Measurements from ENCODE around the gene PLCG1. TPM values are rescaled to one million over a fixed set of nuclear protein-coding genes. Genes with fewer than 3 reads are reported as not detected.

The PLCG1 gene
- total and polyA plus RNA-seq, 2 donors (not counting 3 experiments of a cell fraction or from before 2014, with no cell fraction given), result 164 to 224 TPM

DNA sequence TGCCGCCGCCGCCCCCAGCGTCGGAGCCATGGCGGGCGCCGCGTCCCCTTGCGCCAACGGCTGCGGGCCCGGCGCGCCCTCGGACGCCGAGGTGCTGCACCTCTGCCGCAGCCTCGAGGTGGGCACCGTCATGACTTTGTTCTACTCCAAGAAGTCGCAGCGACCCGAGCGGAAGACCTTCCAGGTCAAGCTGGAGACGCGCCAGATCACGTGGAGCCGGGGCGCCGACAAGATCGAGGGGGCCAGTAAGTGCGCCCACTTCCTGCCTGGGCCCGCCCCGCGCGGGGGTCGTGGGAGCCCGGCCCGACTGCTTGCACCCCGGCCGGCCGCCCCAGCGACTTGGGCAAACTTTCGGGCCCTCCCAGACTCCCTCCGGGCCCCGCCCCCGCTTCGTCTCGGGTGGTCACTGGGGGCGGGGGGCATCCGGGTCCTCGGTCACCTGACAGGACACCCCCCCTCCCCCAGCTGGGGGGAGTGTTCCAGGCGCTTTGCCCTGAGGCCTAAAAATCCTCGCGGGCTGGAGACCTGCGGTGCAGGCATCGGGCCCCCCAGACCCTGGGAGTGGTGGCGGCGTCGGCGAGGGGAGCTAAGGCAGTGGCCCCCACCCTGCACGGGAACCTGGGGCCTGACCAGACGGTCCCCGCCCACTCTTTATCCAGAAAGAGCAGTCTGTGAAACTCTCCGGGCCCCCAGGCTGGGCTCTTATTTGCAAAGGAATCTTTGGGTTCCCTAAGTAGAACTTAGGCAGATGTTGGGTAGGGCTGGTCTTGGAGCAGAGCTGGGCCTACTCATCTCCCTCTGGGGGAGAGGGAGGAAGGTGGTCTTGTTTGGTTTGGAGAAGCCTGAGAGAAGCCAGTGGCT, 501 bp downstream of the PLCG1 start:
- Histone ChIP-seq H3K9me1 (replicated peaks; ENCODE audit: control insufficient read depth, extremely low read depth, insufficient read depth, low read length) (no peaks in the 10 kb centered on the region), H3K4me3 (replicated peaks in 1 of 3; ENCODE audit: insufficient read depth in 1 of 3, low read depth in 1 of 3, low read length in 3 of 3) (peak overlapping the region; percentile 30 to 70 (median 68)), H3K4me2 (ENCODE audit: insufficient read depth, low read length) (peak overlapping the region; percentile 70), H3K9ac (replicated peaks; ENCODE audit: extremely low read depth, insufficient read depth, low read length) (peak overlapping the region; percentile 86), H4K20me1 (replicated peaks; ENCODE audit: control insufficient read depth, extremely low read depth, insufficient read depth, low read length) (no peaks in the 10 kb centered on the region), H3K79me2 (ENCODE audit: control insufficient read depth, insufficient read depth, low read length) (peaks cover 53% of the 10 kb centered on the region), H2AFZ (ENCODE audit: low read depth, low read length) (peak overlapping the region; percentile 30), H3K27ac (ENCODE audit: insufficient read depth, low read depth, low read length) (peak overlapping the region; percentile 81), H3K4me1 (ENCODE audit: control insufficient read depth, extremely low read depth, insufficient read depth, low read length) (peaks cover 47% of the 10 kb centered on the region), H3K36me3 (ENCODE audit: control insufficient read depth in 2 of 2, extremely low read depth in 1 of 2, insufficient read depth in 2 of 2, low read length in 2 of 2) (no peaks in the 10 kb centered on the region), H3K27me3 (ENCODE audit: control insufficient read depth in 2 of 2, insufficient read depth in 2 of 2, low read length in 2 of 2) (no peaks in the 10 kb centered on the region), H3K9me3 (replicated peaks; ENCODE audit: control insufficient read depth, insufficient read depth, low read length) (no peaks in the 10 kb centered on the region)
- no TSS peak for BruUV-seq (replicated peaks)
- TF ChIP-seq GATA2 (IDR thresholded peaks at IDR 0.05; ENCODE audit: insufficient read depth, insufficient read length, low read depth, low read length), result no peak
- no peak for TF ChIP-seq POLR2A (IDR thresholded peaks at IDR 0.05; ENCODE audit: low read depth, low read length)
- TF ChIP-seq, protein P1, sequence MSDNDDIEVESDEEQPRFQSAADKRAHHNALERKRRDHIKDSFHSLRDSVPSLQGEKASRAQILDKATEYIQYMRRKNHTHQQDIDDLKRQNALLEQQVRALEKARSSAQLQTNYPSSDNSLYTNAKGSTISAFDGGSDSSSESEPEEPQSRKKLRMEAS (IDR thresholded peaks at IDR 0.05; ENCODE audit: insufficient read depth, insufficient read length), result no peak
- intact Hi-C loops (cut with micrococcal nuclease) (loop anchor here (1.0 to 5.0 kb wide), 6 partner anchors 13 to 479 kb away; partner anchors contain the start of genes CHD6 and LPIN3), dilution Hi-C loops (cut with MboI; ENCODE audit: extremely low pct_ligation_motif_present, low sequenced_read_pairs) (no loop called here)
- DNase-seq (ENCODE audit: low read depth, low spot score) (peak; percentile 83), FAIRE-seq (peak; percentile 68)
- ChIA-PET CTCF (interaction anchor here (0.9 to 5.9 kb wide), 9 partner anchors 8 to 273 kb away, joined by 3 to 55 read pairs (median 4); partner anchors contain the start of gene LPIN3), POLR2A (interaction anchor here (1.3 kb wide), 1 partner anchor 13 kb away, joined by 8 read pairs; no protein-coding TSS in a partner anchor)

DNA sequence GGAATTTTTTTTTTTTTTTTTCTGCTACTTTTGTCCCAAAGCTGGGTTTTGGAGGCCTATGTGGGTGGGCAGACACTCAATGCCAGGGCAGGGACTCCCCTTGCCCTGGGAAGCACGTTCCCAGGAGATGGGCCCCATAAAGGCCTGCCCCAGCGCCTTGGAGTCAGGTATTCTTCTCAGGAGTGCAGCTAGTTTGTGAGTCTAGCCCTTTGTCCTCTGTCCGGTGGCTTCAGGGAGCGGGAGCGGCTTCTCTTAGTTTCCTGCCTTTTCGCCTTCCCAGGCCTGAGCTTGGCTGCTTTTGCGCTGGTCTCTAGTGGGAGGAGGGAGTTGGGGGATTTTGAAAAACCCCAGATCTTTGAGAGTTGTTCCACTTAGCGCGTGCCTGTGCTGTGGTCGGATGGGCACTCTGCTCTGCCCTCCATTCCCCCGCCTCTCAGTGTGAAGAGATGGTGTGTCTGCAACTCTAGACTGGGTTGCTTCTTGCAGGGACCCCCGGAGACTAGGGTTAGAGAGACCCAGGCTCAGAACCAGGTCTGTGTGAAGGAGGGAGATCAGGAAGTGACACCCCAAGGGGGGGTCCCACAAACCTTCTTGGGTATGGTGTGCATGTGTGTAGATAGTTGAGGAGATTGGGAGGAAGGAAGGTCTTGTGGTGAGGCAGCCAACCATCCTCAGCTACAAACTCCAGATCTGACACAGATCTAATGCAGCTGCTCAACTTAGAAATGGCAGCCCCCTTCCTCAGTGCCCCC, 1.3 kb downstream of the PLCG1 start:
- TF ChIP-seq EZH2 (IDR thresholded peaks at IDR 0.05; ENCODE audit: borderline replicate concordance, low read depth, low read length, severe bottlenecking), result no peak
- TF ChIP-seq JUN (IDR thresholded peaks at IDR 0.05; ENCODE audit: borderline replicate concordance, insufficient read depth, insufficient read length, low read depth), result no peak
- TF ChIP-seq FOS (IDR thresholded peaks at IDR 0.05; ENCODE audit: borderline replicate concordance, insufficient read depth, low read length), result no peak
- TF ChIP-seq POLR2AphosphoS5 (IDR thresholded peaks at IDR 0.05; ENCODE audit: insufficient read depth, low read depth, low read length), result peak; percentile 9
- no peak for TF ChIP-seq MYC (IDR thresholded peaks at IDR 0.05; ENCODE audit: low read depth, low read length)
- TF ChIP-seq, protein P1 (IDR thresholded peaks at IDR 0.05; ENCODE audit: insufficient read depth, insufficient read length), result no peak
- TF ChIP-seq GATA2 (IDR thresholded peaks at IDR 0.05; ENCODE audit: insufficient read depth, insufficient read length, low read depth, low read length), result no peak
- dilution Hi-C loops (cut with MboI; ENCODE audit: extremely low pct_ligation_motif_present, low sequenced_read_pairs), result no loop called here
- BruUV-seq (replicated peaks), result TSS peak; percentile 20
- Histone ChIP-seq H3K4me3 (replicated peaks in 1 of 3; ENCODE audit: insufficient read depth in 1 of 3, low read depth in 1 of 3, low read length in 3 of 3) (peak overlapping the region; percentile 30 to 70 (median 68)), H3K36me3 (ENCODE audit: control insufficient read depth in 2 of 2, extremely low read depth in 1 of 2, insufficient read depth in 2 of 2, low read length in 2 of 2) (no peaks in the 10 kb centered on the region), H3K27me3 (ENCODE audit: control insufficient read depth in 2 of 2, insufficient read depth in 2 of 2, low read length in 2 of 2) (no peaks in the 10 kb centered on the region), H3K4me2 (ENCODE audit: insufficient read depth, low read length) (peak overlapping the region; percentile 70), H2AFZ (ENCODE audit: low read depth, low read length) (no peak overlapping the region), H4K20me1 (replicated peaks; ENCODE audit: control insufficient read depth, extremely low read depth, insufficient read depth, low read length) (no peaks in the 10 kb centered on the region), H3K9ac (replicated peaks; ENCODE audit: extremely low read depth, insufficient read depth, low read length) (peak overlapping the region; percentile 86), H3K4me1 (ENCODE audit: control insufficient read depth, extremely low read depth, insufficient read depth, low read length) (peaks cover 54% of the 10 kb centered on the region), H3K9me1 (replicated peaks; ENCODE audit: control insufficient read depth, extremely low read depth, insufficient read depth, low read length) (no peaks in the 10 kb centered on the region), H3K9me3 (replicated peaks; ENCODE audit: control insufficient read depth, insufficient read depth, low read length) (no peaks in the 10 kb centered on the region), H3K27ac (ENCODE audit: insufficient read depth, low read depth, low read length) (peak overlapping the region; percentile 81), H3K79me2 (ENCODE audit: control insufficient read depth, insufficient read depth, low read length) (peaks cover 61% of the 10 kb centered on the region)
- ChIA-PET CTCF (interaction anchor here (0.9 to 5.9 kb wide), 9 partner anchors 7 to 272 kb away, joined by 3 to 55 read pairs (median 4); partner anchors contain the start of gene LPIN3), POLR2A (interaction anchor here (1.3 kb wide), 1 partner anchor 12 kb away, joined by 8 read pairs; no protein-coding TSS in a partner anchor)
- DNase-seq (ENCODE audit: low read depth, low spot score) (peak; percentile 52), FAIRE-seq (peak; percentile 78)
- intact Hi-C loops (cut with micrococcal nuclease), result loop anchor here (1.0 to 5.0 kb wide), 2 partner anchors 202 to 479 kb away; partner anchors contain the start of genes CHD6 and LPIN3

Data from endothelial cell of umbilical vein (primary cell).